Chondrocyte (in vitro differentiated cells): Measurements from ENCODE around the gene CAPN7. TPM values are rescaled to one million over a fixed set of nuclear protein-coding genes. Genes with fewer than 3 reads are reported as not detected.

Experiments used
- DNase-seq: peaks from one replicate; pipeline ENCODE4 v3.0.0; 2021; ENCODE audit warnings: mixed read lengths, low spot score
- H3K27ac Mint-ChIP-seq: one replicate; pipeline ENCODE4 v1.8.0; 2021; ENCODE audit warnings: mild to moderate bottlenecking, moderate library complexity, mixed read lengths; ENCODE audit not compliant: unreplicated experiment
- H3K27me3 Mint-ChIP-seq: 2 replicates; pipeline ENCODE4 v1.8.0; 2021; ENCODE audit warnings: low read depth, mixed read lengths
- H3K36me3 Mint-ChIP-seq: 2 replicates; pipeline ENCODE4 v1.8.0; 2021; ENCODE audit warnings: low read depth, mixed read lengths
- H3K4me1 Mint-ChIP-seq: 2 replicates; pipeline ENCODE4 v1.8.0; 2021; ENCODE audit warnings: low read depth, mild to moderate bottlenecking, mixed read lengths
- H3K4me3 Mint-ChIP-seq: one replicate; pipeline ENCODE4 v1.8.0; 2021; ENCODE audit warnings: mild to moderate bottlenecking, moderate library complexity, mixed read lengths; ENCODE audit not compliant: unreplicated experiment
- H3K9me3 Mint-ChIP-seq: 2 replicates; pipeline ENCODE4 v1.8.0; 2021; ENCODE audit warnings: low read depth, mixed read lengths
- total RNA-seq: library from RNA; stranded (reverse); gene quantifications from 3 replicates; pipeline ENCODE4 v1.2.1, GENCODE V29; 2021
- TF ChIP-seq, protein P1 (sequence below): fragments of 200-600 bp; sonication (generic); IDR thresholded peaks from 2 replicates; pipeline ENCODE4 v1.5.0; 2021; ENCODE audit warnings: antibody characterized with exemption, mild to moderate bottlenecking, moderate library complexity

Gene CAPN7
- total RNA-seq, 1 donor from 2014 or later, result 47.2 TPM

DNA sequence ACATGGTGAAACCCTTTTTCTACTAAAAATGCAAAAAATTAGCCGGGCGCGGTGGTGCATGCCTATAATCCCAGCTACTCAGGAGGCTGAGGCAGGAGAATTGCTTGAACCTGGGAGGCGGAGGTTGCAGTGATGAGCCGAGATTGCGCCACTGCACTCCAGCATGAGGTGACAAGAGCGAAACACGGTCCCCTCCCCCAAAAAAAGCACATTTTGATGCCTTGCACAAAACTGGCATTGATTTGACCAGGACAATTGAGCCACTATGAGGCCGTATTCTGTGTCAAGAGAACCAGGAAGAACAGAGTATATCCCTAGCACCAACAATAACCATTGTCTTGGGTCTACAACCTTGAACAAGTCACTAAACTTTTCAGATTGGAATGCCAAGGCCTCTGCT lies 75.8 kb downstream of the CAPN7 start:
- no peak for DNase-seq
- Mint-ChIP-seq H3K4me1 (no peaks in the 10 kb centered on the region), H3K36me3 (no peaks in the 10 kb centered on the region), H3K27me3 (no peaks in the 10 kb centered on the region), H3K27ac (no peak overlapping the region), H3K9me3 (no peaks in the 10 kb centered on the region), H3K4me3 (no peak overlapping the region)
- TF ChIP-seq, protein P1, sequence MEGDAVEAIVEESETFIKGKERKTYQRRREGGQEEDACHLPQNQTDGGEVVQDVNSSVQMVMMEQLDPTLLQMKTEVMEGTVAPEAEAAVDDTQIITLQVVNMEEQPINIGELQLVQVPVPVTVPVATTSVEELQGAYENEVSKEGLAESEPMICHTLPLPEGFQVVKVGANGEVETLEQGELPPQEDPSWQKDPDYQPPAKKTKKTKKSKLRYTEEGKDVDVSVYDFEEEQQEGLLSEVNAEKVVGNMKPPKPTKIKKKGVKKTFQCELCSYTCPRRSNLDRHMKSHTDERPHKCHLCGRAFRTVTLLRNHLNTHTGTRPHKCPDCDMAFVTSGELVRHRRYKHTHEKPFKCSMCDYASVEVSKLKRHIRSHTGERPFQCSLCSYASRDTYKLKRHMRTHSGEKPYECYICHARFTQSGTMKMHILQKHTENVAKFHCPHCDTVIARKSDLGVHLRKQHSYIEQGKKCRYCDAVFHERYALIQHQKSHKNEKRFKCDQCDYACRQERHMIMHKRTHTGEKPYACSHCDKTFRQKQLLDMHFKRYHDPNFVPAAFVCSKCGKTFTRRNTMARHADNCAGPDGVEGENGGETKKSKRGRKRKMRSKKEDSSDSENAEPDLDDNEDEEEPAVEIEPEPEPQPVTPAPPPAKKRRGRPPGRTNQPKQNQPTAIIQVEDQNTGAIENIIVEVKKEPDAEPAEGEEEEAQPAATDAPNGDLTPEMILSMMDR, result no peak

DNA sequence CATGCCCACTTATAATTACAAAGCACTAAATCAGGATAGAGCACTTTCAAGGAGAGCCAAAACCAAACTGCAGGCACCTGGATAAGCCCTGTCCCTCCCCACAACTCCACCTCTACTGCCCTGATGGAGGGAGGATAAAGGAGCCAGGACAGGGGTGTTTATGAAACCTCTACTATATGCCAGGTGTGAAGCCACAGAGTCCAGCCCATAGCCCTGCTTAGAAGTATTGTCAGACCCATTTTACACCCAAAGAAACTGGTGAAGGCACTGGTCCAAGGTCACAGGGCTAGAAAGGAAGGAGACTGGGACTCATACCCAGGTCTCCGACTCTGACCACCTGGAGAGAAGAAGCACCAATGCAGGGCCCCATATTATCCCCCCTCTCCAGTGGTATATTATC lies 77.7 kb downstream of the CAPN7 start:
- Mint-ChIP-seq H3K9me3 (no peaks in the 10 kb centered on the region), H3K27ac (no peak overlapping the region), H3K36me3 (no peaks in the 10 kb centered on the region), H3K4me1 (no peaks in the 10 kb centered on the region), H3K27me3 (no peaks in the 10 kb centered on the region), H3K4me3 (no peak overlapping the region)
- DNase-seq, result no peak
- TF ChIP-seq, protein P1, result no peak

DNA sequence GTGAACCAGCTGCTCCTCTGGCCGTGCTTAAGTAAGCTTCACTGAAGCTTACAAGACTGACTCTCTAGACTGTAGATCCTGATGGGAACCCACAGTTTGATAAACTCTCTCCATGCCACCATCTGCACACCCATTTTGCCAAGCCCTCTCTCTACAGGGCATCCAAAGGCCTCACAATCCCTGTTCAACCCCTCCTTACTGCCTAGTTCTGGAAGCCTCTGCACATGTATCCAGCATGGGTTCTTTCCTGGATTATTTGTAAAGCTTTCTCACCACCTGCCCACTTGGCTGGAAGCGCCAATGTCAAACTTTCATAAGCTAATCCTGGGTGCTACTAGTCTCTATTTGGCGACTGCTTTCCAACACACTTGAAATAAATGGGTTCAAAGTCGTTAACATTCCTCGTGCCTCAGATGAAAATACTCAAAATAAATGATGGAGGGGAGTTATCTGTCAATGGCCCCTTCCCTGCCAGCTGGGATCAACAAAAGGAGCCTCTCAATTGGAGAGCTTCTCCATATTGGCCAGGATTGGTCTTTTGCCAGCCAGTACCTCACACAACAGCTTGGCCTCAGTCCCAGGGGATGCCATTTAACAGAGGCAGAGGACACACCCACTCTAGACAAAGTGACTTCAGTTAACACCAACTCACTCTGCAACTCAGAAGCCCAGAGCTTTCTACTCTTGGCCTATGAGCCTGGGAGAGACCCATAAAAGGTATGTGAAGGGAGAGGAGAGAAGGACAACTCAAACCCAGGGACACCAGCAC lies 78.3 kb downstream of the CAPN7 start:
- Mint-ChIP-seq H3K9me3 (no peaks in the 10 kb centered on the region), H3K27me3 (no peaks in the 10 kb centered on the region), H3K36me3 (no peaks in the 10 kb centered on the region), H3K27ac (no peak overlapping the region), H3K4me1 (no peaks in the 10 kb centered on the region), H3K4me3 (no peak overlapping the region)
- TF ChIP-seq, protein P1, result no peak
- DNase-seq, result no peak

DNA sequence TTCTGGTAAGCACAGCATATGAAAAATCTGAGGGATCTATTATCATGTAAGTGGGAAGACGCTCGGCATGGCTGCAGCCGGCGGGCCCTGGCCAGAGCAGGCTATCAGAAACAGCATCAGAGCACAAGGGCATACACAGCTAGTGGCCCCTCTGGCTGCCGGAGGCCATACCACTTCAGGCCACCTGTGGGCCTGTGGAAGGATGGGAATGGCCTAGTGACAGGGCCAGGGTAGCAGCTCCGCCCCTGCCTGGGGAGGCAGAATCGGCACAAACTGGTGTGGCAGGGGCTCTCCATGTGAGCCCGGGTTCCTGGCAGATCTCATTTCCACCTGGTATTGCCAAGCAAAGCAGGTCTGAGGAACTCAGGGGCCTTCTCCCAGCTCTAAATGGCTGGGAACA lies 80.0 kb downstream of the CAPN7 start:
- no peaks in the 10 kb centered on the region for H3K27me3 Mint-ChIP-seq
- no peak overlapping the region for H3K4me3 Mint-ChIP-seq
- H3K9me3 Mint-ChIP-seq, result no peaks in the 10 kb centered on the region
- no peaks in the 10 kb centered on the region for H3K4me1 Mint-ChIP-seq
- H3K36me3 Mint-ChIP-seq, result no peaks in the 10 kb centered on the region
- no peak overlapping the region for H3K27ac Mint-ChIP-seq
- DNase-seq, result no peak
- TF ChIP-seq, protein P1, result no peak

DNA sequence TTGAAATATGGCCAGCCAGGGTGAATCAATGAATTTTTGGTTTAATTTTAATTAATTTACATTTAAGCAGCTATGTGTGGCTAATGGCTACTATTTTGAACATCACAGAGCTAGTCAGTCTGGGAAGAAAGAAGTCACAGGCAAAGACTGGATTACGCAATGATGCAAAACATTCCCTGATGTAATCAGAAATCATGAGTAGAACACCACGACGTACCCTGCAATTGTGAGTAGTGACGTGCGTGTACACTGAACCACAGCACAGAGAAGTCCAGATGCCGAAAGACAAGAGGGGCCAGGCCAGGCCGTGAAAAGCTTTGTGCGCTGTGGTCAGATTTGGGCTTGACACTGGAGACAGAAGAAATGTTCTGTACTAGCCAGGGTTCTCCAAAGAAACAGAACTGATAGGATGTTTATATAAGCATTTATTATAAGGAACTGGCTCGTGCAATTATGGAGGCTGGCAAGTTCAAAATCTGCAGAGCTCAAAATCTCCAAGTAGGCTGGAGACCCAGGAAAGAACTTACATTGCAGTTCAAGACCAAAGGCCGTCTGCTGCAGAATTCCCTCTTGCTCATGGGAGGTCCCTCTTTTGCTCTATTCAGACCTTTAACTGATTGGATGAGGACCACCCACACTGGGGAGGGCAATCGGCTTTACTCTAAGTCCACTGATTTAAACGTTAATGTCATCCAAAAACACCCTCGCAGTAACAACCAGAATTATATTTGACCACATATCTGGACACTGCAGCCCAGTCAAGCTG lies 81.7 kb downstream of the CAPN7 start:
- Mint-ChIP-seq H3K4me1 (peaks cover 11% of the 10 kb centered on the region), H3K27ac (no peak overlapping the region), H3K27me3 (no peaks in the 10 kb centered on the region), H3K36me3 (no peaks in the 10 kb centered on the region), H3K4me3 (no peak overlapping the region), H3K9me3 (no peaks in the 10 kb centered on the region)
- TF ChIP-seq, protein P1, result no peak
- DNase-seq, result no peak
